ENCODE measurements around the gene RASA3. TPM values are rescaled to one million over a fixed set of nuclear protein-coding genes. Genes with fewer than 3 reads are reported as not detected.

RASA3 gene
- total RNA-seq, 1 experiment from 2014 or later, result 22.3 TPM

DNA sequence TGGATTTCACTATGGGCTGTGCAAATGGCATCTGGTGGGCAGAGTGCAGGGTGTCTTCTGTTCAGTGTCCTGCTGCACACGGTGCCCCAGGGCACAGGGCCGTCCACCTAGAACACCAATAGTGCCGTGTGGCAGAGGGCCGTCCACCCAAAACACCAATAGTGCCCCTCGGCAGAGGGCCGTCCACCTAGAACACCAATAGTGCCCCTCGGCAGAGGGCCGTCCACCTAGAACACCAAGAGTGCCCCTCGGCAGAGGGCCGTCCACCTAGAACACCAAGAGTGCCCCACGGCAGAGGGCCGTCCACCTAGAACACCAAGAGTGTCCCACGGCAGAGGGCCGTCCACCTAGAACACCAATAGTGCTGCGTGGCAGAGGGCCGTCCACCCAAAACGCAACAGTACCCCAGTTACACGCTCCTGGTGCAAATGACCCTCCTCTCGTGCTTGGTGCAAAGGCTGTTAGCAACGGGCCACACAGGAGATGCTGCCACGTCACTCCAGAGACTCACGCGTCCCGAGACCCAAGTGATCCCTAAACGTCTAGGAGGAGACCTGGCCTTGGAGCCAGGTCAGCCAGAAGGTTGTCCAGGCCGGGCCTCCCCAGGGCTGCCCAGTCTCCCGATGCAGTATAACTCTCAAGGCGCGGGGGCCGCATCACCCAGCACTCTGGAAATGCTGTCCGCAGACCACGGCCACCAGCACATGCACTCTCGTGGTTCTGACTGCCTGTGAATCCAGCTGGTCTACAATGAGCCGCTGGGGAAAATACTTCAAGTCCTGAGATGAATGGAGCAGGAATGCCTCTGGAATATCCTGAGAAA lies 51.5 kb downstream of the RASA3 start (continued):
- TF ChIP-seq, protein P1, sequence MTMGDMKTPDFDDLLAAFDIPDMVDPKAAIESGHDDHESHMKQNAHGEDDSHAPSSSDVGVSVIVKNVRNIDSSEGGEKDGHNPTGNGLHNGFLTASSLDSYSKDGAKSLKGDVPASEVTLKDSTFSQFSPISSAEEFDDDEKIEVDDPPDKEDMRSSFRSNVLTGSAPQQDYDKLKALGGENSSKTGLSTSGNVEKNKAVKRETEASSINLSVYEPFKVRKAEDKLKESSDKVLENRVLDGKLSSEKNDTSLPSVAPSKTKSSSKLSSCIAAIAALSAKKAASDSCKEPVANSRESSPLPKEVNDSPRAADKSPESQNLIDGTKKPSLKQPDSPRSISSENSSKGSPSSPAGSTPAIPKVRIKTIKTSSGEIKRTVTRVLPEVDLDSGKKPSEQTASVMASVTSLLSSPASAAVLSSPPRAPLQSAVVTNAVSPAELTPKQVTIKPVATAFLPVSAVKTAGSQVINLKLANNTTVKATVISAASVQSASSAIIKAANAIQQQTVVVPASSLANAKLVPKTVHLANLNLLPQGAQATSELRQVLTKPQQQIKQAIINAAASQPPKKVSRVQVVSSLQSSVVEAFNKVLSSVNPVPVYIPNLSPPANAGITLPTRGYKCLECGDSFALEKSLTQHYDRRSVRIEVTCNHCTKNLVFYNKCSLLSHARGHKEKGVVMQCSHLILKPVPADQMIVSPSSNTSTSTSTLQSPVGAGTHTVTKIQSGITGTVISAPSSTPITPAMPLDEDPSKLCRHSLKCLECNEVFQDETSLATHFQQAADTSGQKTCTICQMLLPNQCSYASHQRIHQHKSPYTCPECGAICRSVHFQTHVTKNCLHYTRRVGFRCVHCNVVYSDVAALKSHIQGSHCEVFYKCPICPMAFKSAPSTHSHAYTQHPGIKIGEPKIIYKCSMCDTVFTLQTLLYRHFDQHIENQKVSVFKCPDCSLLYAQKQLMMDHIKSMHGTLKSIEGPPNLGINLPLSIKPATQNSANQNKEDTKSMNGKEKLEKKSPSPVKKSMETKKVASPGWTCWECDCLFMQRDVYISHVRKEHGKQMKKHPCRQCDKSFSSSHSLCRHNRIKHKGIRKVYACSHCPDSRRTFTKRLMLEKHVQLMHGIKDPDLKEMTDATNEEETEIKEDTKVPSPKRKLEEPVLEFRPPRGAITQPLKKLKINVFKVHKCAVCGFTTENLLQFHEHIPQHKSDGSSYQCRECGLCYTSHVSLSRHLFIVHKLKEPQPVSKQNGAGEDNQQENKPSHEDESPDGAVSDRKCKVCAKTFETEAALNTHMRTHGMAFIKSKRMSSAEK (CRISPR knock-in tag; IDR thresholded peaks at IDR 0.05; ENCODE audit: borderline replicate concordance), result no peak
- TF ChIP-seq, protein P2, sequence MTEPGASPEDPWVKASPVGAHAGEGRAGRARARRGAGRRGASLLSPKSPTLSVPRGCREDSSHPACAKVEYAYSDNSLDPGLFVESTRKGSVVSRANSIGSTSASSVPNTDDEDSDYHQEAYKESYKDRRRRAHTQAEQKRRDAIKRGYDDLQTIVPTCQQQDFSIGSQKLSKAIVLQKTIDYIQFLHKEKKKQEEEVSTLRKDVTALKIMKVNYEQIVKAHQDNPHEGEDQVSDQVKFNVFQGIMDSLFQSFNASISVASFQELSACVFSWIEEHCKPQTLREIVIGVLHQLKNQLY (CRISPR knock-in tag; IDR thresholded peaks at IDR 0.05), result no peak
- TF ChIP-seq, protein P3, sequence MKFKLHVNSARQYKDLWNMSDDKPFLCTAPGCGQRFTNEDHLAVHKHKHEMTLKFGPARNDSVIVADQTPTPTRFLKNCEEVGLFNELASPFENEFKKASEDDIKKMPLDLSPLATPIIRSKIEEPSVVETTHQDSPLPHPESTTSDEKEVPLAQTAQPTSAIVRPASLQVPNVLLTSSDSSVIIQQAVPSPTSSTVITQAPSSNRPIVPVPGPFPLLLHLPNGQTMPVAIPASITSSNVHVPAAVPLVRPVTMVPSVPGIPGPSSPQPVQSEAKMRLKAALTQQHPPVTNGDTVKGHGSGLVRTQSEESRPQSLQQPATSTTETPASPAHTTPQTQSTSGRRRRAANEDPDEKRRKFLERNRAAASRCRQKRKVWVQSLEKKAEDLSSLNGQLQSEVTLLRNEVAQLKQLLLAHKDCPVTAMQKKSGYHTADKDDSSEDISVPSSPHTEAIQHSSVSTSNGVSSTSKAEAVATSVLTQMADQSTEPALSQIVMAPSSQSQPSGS (CRISPR knock-in tag; IDR thresholded peaks at IDR 0.05; ENCODE audit: borderline replicate concordance, low read depth), result no peak
- TF ChIP-seq, protein P4, sequence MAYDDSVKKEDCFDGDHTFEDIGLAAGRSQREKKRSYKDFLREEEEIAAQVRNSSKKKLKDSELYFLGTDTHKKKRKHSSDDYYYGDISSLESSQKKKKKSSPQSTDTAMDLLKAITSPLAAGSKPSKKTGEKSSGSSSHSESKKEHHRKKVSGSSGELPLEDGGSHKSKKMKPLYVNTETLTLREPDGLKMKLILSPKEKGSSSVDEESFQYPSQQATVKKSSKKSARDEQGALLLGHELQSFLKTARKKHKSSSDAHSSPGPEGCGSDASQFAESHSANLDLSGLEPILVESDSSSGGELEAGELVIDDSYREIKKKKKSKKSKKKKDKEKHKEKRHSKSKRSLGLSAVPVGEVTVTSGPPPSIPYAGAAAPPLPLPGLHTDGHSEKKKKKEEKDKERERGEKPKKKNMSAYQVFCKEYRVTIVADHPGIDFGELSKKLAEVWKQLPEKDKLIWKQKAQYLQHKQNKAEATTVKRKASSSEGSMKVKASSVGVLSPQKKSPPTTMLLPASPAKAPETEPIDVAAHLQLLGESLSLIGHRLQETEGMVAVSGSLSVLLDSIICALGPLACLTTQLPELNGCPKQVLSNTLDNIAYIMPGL (CRISPR knock-in tag; IDR thresholded peaks at IDR 0.05), result no peak
- TF ChIP-seq ZNF121 (CRISPR knock-in tag; IDR thresholded peaks at IDR 0.05) (no peak), SMAD4 (CRISPR knock-in tag; IDR thresholded peaks at IDR 0.05) (no peak), NR3C1 (CRISPR knock-in tag; conservative IDR thresholded peaks at IDR 0.05; ENCODE audit: low read depth) (no peak), ELF4 (CRISPR knock-in tag; IDR thresholded peaks at IDR 0.05; ENCODE audit: low read depth) (no peak), OVOL2 (CRISPR knock-in tag; IDR thresholded peaks at IDR 0.05; ENCODE audit: borderline replicate concordance) (no peak), RELA (CRISPR knock-in tag; IDR thresholded peaks at IDR 0.05; ENCODE audit: borderline replicate concordance) (no peak), NFATC4 (CRISPR knock-in tag; IDR thresholded peaks at IDR 0.05) (no peak)
- TF ChIP-seq, protein P5, sequence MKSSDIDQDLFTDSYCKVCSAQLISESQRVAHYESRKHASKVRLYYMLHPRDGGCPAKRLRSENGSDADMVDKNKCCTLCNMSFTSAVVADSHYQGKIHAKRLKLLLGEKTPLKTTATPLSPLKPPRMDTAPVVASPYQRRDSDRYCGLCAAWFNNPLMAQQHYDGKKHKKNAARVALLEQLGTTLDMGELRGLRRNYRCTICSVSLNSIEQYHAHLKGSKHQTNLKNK (CRISPR knock-in tag; IDR thresholded peaks at IDR 0.05), result no peak
- TF ChIP-seq, protein P6, sequence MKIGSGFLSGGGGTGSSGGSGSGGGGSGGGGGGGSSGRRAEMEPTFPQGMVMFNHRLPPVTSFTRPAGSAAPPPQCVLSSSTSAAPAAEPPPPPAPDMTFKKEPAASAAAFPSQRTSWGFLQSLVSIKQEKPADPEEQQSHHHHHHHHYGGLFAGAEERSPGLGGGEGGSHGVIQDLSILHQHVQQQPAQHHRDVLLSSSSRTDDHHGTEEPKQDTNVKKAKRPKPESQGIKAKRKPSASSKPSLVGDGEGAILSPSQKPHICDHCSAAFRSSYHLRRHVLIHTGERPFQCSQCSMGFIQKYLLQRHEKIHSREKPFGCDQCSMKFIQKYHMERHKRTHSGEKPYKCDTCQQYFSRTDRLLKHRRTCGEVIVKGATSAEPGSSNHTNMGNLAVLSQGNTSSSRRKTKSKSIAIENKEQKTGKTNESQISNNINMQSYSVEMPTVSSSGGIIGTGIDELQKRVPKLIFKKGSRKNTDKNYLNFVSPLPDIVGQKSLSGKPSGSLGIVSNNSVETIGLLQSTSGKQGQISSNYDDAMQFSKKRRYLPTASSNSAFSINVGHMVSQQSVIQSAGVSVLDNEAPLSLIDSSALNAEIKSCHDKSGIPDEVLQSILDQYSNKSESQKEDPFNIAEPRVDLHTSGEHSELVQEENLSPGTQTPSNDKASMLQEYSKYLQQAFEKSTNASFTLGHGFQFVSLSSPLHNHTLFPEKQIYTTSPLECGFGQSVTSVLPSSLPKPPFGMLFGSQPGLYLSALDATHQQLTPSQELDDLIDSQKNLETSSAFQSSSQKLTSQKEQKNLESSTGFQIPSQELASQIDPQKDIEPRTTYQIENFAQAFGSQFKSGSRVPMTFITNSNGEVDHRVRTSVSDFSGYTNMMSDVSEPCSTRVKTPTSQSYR (CRISPR knock-in tag; IDR thresholded peaks at IDR 0.05), result no peak
- TF ChIP-seq, protein P7, sequence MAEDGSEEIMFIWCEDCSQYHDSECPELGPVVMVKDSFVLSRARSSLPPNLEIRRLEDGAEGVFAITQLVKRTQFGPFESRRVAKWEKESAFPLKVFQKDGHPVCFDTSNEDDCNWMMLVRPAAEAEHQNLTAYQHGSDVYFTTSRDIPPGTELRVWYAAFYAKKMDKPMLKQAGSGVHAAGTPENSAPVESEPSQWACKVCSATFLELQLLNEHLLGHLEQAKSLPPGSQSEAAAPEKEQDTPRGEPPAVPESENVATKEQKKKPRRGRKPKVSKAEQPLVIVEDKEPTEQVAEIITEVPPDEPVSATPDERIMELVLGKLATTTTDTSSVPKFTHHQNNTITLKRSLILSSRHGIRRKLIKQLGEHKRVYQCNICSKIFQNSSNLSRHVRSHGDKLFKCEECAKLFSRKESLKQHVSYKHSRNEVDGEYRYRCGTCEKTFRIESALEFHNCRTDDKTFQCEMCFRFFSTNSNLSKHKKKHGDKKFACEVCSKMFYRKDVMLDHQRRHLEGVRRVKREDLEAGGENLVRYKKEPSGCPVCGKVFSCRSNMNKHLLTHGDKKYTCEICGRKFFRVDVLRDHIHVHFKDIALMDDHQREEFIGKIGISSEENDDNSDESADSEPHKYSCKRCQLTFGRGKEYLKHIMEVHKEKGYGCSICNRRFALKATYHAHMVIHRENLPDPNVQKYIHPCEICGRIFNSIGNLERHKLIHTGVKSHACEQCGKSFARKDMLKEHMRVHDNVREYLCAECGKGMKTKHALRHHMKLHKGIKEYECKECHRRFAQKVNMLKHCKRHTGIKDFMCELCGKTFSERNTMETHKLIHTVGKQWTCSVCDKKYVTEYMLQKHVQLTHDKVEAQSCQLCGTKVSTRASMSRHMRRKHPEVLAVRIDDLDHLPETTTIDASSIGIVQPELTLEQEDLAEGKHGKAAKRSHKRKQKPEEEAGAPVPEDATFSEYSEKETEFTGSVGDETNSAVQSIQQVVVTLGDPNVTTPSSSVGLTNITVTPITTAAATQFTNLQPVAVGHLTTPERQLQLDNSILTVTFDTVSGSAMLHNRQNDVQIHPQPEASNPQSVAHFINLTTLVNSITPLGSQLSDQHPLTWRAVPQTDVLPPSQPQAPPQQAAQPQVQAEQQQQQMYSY (CRISPR knock-in tag; IDR thresholded peaks at IDR 0.05), result no peak
- TF ChIP-seq, protein P8, sequence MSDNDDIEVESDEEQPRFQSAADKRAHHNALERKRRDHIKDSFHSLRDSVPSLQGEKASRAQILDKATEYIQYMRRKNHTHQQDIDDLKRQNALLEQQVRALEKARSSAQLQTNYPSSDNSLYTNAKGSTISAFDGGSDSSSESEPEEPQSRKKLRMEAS (CRISPR knock-in tag; IDR thresholded peaks at IDR 0.05), result no peak
